HG03558 (cell line): ENCODE data around the gene SEPTIN5.

ENCODE experiments used
- ATAC-seq: cut with Tn5 transposase; IDR thresholded peaks from one replicate; pipeline ENCODE4 v1.9.1; 2021; ENCODE audit warnings: moderate number of reproducible peaks; ENCODE audit not compliant: unreplicated experiment; ENCODE audit errors: extremely low read depth

The SEPTIN5 gene

GRCh38 chr22:19731361-19732135 lies 17.2 kb downstream of the SEPTIN5 start:
- ATAC-seq = no peak

- no peak for ATAC-seq
Observed at GRCh38 chr22:19732403-19733113, 18.3 kb downstream of the SEPTIN5 start.

- ATAC-seq = no peak
Observed at GRCh38 chr22:19733755-19734154, 19.5 kb downstream of the SEPTIN5 start.

GRCh38 chr22:19734163-19734562 lies 19.9 kb downstream of the SEPTIN5 start:
- no peak for ATAC-seq

- no peak for ATAC-seq
Observed at GRCh38 chr22:19734837-19735382, 20.6 kb downstream of the SEPTIN5 start.

GRCh38 chr22:19735665-19736510 lies 21.6 kb downstream of the SEPTIN5 start:
- no peak for ATAC-seq

- ATAC-seq = no peak
Observed at GRCh38 chr22:19737846-19738663, 23.8 kb downstream of the SEPTIN5 start.

GRCh38 chr22:19738664-19739447 lies 24.6 kb downstream of the SEPTIN5 start:
- no peak for ATAC-seq

- ATAC-seq = no peak
Observed at GRCh38 chr22:19739448-19739895, 25.2 kb downstream of the SEPTIN5 start.

- no peak for ATAC-seq
Observed at GRCh38 chr22:19739911-19740449, 25.7 kb downstream of the SEPTIN5 start.

- ATAC-seq = no peak
Observed at GRCh38 chr22:19740586-19740985, 26.3 kb downstream of the SEPTIN5 start.

- no peak for ATAC-seq
Observed at GRCh38 chr22:19741053-19741452, 26.8 kb downstream of the SEPTIN5 start.

GRCh38 chr22:19742160-19743066 lies 28.1 kb downstream of the SEPTIN5 start:
- ATAC-seq = no peak

GRCh38 chr22:19743081-19743480 lies 28.8 kb downstream of the SEPTIN5 start:
- ATAC-seq = no peak

- no peak for ATAC-seq
Observed at GRCh38 chr22:19743651-19744050, 29.3 kb downstream of the SEPTIN5 start.

- no peak for ATAC-seq
Observed at GRCh38 chr22:19744350-19745006, 30.2 kb downstream of the SEPTIN5 start.
